B cell (primary cell): Measurements from ENCODE around the gene SSU72.

Source experiments
- EZH2 ChIP-seq: IDR thresholded peaks from 2 replicates; pipeline ENCODE4 v1.6.1; 2012; ENCODE audit warnings: borderline replicate concordance, low read depth, mild to moderate bottlenecking, moderate library complexity, low read length; ENCODE audit not compliant: insufficient read depth, poor library complexity, severe bottlenecking
- TF ChIP-seq, protein P1 (sequence below): fragments of 200-600 bp; IDR thresholded peaks from one replicate; pipeline ENCODE4 v1.8.0; 2022; ENCODE audit warnings: antibody characterized with exemption, mild to moderate bottlenecking

DNA sequence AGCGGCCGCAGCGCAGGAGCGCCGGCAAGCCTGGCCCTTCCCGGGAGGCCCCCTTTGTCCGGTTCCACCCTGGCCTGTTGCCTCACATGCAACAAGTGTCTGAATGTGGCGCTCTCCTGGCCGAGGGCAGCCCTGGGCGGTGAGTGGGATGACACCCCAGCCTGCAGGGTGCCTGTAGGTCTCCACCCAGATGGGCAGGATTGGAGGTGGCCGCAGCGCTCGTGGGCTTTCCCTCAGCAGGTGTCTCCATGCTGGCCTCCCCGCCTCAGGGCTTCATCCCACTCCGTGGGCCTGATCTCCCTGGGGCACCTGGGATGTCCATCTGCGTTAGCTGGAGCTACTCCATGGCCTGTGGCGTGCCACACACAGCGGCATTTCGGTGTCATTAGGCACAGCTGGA is 42.2 kb upstream of the SSU72 start:
- TF ChIP-seq, protein P1, sequence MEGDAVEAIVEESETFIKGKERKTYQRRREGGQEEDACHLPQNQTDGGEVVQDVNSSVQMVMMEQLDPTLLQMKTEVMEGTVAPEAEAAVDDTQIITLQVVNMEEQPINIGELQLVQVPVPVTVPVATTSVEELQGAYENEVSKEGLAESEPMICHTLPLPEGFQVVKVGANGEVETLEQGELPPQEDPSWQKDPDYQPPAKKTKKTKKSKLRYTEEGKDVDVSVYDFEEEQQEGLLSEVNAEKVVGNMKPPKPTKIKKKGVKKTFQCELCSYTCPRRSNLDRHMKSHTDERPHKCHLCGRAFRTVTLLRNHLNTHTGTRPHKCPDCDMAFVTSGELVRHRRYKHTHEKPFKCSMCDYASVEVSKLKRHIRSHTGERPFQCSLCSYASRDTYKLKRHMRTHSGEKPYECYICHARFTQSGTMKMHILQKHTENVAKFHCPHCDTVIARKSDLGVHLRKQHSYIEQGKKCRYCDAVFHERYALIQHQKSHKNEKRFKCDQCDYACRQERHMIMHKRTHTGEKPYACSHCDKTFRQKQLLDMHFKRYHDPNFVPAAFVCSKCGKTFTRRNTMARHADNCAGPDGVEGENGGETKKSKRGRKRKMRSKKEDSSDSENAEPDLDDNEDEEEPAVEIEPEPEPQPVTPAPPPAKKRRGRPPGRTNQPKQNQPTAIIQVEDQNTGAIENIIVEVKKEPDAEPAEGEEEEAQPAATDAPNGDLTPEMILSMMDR, result no peak
- no peak for TF ChIP-seq EZH2
